Measurements from ENCODE around the gene HECW1.

GRCh38 chr7:43208242-43208641 is 95.8 kb downstream of the HECW1 start:
- no peak for TF ChIP-seq TAF1 (IDR thresholded peaks at IDR 0.05; ENCODE audit: low read depth, low read length)
- TF ChIP-seq POLR2A (IDR thresholded peaks at IDR 0.05; ENCODE audit: low read depth, low read length), result no peak
- TF ChIP-seq POLR2AphosphoS5 (IDR thresholded peaks at IDR 0.05; ENCODE audit: low read depth, low read length), result no peak
- no peak for TF ChIP-seq SPI1 (IDR thresholded peaks at IDR 0.05; ENCODE audit: low read depth, low read length)
- no peak for TF ChIP-seq PAX5 (IDR thresholded peaks at IDR 0.05; ENCODE audit: insufficient read depth, low read length, severe bottlenecking)
- no peak for TF ChIP-seq POU2F2 (IDR thresholded peaks at IDR 0.05; ENCODE audit: low read depth, low read length)

Measured in GM12891 (cell line).